ENCODE data around the gene PRKG1.

Gene PRKG1

DNA sequence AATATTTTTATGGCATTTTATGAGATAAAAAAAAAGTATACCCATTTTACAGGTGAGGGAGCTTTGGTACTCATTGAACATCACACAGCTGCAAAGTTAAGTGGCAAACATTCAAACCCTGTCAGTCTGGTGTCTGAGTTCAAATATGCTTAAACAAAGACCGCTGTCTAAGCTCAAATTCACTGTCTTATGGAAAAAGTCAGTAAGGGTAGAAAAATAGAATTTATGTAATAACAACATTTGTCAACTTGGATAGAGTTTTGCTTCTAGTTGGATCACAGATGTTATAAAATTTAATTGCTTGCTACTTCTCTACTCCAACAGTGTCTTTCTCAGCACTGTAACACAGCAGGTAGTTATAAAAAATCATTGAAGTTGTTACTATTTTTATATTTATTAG is 786.8 kb downstream of the PRKG1 start:
- no peak for DNase-seq

DNA sequence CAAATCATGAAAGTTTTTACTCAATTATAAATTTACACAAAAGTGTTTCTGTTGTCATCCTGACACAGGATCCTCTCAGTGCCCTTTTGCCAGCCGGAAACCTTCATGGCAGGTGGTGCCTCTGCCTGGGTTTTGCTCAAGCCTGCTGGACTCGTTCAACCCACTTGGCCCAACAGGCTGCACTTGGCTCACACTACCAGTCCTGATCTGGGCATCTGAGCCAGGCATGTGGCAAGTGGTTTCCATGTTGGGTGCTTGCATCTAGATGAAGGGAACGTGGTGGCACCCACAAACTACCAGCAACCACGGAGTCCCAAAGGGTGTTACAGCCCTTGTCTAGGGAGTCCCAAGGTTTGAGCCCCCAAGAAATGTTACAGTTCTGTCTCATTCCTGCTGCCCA is 787.4 kb downstream of the PRKG1 start:
- DNase-seq: no peak

DNA sequence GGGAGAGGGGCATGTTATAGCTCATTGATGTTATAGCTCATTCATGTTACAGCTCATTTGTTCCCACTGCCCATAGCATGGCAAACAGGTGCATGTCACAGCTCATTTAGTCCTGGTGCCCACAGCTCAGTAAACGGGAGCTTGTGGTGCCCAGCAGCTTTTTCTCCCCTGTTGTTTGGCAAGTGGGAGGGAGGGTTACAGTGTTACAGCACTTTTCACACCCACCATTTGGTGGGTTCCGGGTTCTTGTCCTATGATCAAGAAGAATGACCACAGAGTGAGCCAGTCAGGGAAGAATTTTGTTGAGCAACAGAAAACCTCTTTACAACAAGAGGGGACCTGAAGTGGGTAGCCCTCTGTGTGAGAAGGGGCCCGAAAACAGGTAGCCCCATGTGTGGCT is 787.9 kb downstream of the PRKG1 start:
- DNase-seq: no peak

DNA sequence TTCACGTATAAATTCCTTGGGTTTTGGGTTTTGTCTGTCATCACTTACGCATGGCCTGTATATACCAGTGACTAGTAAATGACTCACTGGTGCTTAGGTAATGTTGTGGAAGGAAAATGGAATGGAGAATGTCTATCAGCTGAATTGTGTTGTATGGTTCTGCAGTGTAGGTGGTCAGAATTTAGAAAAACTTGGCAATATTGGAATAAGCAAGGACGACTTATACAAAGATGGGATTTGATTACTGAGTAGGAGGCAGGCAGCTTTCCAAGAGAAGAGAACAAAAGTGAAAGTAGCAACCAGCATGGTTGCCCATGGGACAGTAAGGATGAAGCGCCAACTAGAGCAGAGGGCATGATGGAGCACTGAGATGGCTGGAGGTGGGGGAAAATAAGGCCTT is 793.7 kb downstream of the PRKG1 start:
- DNase-seq: no peak

DNA sequence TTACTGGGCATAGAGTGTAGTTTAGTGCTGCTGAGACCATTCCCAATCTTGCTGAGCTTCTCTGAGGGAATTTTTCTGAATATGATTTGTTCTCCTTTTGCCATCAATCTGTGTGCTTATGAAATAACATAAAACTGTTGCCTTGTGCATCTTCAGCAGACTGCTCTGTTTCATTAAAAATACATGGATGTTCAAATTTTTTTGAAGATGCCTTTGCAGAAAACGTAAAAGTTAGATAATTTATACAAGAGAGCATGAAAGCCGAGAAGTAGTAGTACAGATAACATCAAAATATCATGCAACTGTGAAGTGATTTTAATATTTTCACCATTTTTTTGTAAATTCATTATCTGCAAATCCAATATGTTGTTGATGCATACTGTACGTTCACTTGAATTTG is 799.8 kb downstream of the PRKG1 start:
- DNase-seq: no peak

DNA sequence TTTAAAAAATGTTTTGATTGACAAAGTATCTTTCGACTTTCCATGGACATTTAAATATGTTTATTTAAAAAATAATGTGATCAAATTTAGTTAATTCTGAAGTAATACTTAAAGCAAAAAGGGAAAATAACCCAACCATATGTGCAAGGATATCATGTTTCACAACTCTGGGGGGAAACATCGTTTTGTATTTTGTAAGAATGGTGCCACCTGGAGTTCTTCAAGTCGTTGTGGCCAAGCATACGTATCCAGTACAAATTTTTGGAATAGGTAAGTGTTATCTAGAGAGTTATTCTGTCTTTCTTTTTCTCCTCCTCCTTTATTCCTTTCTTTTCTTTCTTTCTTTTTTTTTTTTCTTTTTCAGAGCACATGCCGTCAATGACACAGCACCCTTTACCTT is 801.3 kb downstream of the PRKG1 start:
- DNase-seq: no peak

DNA sequence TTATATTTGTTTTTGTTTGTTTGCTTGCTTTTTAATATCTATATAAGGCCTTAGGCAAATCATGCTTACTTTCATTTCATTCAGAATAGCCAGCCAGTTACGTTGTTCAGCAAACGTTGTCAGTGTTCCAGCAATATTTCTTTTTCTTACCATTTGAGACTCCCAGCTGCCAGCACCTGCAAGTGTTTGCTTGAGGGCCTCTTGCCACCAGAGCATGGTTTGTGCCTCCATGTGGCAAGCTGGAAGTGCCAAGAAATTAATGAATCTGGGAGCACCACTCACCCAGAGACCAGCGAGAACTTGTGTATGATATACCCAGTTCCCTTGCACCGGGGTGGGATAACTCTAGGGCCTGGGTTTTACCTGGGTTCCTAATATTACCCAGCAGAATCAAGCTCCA is 802.2 kb downstream of the PRKG1 start:
- no peak for DNase-seq

DNA sequence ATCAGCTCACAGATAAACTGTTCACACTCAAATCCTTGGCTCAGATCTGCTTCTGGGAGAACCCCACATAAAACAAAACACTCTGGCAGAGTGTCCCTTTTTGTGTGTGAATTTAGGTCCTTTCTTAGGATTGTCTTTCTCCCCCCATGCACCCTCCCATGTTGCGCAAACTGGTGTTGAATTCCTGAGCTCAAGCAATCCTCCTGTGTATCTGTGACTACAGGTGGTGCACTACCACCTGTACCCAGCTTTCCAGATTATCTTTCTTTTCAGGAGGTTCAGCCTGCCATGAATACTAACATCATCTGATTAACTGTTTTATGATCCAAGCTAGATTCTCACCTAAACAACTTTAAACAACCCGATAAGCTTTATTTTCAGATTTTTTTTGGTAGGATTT is 802.7 kb downstream of the PRKG1 start:
- DNase-seq: no peak

DNA sequence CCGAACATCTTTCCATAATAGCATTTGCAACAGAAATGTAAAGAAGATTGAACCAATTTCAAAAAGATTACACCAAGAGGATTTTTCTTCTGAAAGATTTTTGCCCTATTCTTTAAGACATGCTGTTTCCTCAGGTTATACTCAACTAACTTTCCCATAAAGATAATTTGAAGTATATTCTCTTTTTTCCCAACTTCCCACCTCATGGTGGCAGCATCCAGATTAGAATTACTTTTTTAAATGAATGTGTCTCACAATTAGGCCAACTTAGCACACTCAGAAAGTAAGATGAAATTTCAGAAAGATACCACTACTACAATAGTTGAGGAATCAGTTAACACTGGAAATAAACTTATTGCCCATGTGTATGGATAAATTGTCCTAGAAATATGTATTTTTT is 803.3 kb downstream of the PRKG1 start:
- no peak for DNase-seq

DNA sequence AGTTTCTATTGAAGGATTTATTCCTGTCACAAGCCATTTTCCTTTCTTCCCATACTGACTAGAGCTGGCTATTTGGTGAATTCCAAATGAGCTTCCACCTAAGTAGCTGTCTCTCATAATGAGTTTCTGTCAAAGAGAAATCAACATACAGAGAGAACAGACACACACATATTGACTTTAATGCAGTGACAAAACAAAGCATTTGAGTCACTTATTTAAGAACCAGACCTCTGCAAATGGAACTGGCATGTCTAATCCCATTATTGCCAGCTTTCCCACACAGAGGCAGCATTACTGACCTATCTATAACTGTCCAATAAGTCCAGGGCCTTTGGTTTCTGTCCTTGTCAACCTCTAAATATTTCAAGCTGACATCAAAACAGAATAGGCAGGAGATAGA is 804.4 kb downstream of the PRKG1 start:
- DNase-seq: no peak

DNA sequence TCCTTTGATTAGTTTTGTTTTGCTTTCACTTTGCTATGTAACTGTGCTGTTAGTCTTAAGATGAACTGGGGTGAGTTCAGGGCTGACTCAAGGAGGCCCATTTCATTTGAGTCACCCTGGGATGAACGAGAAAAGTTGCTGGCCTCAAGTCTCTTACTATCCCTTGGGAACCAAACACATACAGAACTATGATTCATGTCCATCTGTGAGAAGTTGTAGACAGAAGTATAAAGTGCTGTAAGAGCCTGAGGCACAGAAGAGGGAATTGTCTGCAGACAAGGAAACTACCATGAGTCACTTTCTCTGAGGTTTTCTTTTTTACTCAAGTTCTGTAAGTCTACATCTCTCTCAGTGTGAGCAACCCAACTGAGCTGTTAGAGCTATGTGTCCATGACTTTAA is 805.0 kb downstream of the PRKG1 start:
- DNase-seq: no peak

DNA sequence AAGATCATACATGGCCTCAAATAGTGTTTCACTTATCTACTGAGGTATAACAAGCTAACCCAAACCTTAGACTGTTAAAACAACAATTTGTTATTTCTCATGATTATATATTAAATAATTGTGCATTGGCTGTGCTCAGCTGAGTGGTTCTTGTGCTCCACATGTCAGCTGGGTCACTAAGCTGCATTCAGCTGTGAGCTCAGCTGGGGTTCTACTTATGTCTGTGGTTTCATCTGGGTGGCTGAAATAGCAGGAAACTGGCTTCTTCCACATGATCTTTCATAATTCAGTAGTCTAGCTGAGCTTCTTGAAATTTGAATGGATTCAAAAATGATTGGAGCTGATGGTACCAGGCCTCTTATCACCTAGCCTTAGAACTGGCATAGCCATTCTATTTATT is 806.9 kb downstream of the PRKG1 start:
- no peak for DNase-seq

DNA sequence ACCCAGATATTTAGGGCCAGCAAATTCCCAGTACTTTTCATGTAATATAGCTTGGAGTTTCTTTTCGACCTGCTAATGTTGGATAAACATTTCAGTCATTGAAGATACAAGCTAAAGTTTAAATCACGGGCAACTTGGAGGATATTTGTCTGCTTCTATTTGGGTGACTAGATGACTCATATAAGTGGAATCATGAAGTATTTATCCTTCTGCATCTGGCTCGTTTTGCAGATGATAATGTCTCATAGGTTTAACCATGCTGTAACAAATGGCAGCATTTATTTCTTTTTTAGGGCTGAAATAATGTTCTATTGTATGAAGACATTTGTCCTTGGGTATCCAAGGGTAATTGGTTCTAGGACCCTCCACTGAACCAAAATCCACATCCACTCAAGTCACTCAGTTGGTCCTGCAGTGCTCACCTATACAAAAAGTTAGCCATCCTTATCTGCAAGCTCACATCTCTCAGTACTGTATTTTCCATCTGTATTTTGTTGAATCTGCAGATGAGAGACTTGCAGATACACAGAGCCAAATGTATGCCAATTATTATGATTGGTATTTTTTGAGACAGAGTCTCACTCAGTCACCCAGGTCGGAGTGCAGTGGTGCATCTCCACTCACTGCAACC is 812.3 kb downstream of the PRKG1 start:
- DNase-seq: no peak

DNA sequence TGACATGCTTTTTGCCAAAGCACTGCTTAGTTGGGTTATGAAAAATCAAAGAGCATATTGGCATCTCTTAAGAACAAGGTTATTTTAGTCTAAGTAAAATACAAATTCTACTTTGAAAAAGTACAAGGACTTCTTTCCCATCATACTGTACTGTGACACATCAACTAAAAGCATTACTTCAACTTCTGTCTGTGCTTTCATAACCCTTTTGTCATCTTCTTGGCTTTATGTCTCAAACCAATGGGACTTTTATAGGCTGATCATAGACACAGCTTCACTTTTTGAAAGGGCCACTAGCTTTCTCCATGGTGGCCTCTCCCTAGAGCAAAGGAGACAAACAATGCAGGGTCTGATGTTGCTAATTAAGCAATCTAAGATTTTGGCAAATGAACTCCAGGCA is 814.0 kb downstream of the PRKG1 start:
- no peak for DNase-seq

DNA sequence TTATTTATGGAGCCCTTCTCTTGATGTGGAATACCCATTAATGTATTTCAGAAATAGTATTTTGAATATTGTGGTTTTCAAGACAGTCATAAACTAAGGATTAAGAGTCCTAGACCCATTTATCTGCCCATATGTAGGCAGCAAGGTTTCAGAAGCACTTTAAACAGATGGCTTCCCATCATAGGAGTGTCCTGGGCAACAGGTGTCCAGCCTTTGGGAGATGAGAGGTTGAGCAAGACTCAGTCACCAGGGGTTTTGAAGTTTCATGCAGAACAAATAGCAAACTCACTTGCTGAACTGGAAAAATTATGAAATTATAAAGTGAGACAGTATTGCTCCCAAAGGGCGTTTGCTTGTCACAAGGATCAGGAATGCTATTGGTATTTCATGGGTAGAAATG is 818.0 kb downstream of the PRKG1 start:
- DNase-seq: no peak

DNA sequence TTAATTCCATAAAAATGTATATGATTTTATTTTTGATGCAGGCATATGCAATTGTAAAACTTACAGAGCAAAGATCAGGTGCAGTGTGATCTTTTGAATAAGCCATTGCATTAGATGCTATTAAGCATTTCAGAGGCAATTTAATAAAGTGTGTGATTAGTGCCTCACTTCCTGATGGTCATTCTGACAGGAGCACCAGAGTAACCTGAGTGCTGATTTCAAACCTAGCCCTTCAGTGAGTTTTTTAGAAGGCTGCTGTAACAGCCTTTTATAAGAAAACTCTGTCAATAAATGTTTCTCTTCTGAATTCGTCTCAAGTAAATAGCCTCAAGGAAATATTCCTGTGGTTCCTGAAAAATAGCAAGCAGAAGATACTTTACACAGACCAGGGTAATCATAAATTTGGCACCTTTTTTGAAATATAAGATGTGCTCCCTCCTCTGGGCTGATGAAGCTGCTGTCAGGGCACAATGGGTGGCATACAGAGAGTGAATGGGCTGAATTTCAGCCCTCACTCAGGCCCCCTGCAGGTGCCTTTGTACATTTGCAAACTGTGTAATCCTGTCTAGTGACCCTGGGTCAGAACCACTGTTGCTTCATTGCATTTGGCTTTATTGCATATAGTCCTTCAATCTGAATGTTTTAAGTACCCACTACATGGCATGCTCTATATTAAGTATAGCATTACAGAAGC is 818.8 kb downstream of the PRKG1 start:
- no peak for DNase-seq

DNA sequence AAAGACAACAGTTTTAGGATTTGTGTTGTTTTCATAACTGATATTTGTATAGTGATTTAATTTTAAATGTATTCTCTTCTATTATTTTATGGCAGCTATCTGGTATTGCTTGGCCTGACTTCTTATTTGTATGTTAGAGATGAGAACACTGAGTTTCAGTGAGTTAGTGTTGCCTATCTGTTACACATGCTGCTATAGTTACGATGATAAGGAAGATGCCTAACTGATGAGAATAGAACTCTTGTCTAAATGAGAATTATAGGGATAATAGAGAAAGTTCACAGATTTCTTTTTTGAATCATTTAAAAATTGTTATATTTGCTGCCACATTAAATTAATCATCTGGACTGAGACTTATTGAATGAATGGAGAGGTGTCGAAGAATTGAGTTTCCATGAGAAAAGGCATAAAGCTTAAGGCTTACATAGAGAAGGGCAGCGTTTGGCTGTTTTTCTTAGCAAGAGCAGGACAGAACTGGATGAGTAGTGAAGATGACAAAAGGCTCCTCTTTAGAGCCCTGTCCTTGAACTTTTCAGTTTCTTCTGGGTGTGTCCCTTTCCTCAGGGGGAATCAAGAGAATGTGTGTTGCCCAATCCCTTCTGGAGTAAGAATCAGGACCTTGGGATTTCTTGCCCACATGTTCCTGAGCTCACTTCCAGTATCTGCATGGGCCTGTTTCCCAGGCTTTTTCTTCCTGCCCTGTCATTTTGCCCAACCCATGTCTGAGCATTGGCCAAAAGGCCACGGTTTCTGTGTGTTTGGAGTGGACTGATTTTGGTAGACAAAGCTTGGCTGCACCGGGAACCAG is 820.7 kb downstream of the PRKG1 start:
- no peak for DNase-seq

DNA sequence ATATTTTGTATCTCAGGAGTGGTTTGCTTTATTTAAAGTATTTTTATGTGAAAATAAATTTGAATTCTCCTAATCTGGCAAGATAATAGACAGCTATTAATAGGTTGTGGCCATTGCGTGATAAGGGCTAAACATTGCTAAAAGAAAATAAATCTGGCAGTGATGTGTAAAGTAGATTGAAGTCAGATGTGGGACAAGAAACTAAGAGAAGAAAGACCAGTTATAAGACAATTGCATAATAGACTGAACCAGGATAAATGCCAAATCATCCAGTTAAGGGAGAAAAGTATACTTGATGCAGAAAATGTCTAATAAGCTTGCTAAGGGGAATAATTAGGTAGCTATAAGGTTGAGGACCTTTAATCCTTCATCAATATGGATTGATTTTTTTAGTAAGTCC is 822.6 kb downstream of the PRKG1 start:
- DNase-seq: no peak

DNA sequence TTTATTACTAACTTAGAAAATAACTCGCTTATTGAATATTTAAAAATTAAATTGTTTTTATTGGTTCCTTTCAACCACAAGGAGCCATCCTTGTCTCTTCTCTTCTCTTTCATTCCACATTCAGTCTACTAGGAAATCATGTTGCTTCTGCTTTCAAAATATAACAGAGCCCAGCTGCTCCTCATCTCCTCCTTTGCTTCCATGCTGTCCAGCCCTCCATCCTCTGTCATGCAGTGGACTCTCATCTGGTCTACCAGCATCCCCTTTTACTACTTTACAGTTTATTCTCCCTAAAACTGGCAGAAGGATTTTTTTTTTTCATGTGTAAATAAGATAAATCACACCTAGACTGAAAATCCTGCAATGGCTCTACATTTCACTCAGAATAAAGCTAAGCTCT is 823.3 kb downstream of the PRKG1 start:
- DNase-seq: no peak

DNA sequence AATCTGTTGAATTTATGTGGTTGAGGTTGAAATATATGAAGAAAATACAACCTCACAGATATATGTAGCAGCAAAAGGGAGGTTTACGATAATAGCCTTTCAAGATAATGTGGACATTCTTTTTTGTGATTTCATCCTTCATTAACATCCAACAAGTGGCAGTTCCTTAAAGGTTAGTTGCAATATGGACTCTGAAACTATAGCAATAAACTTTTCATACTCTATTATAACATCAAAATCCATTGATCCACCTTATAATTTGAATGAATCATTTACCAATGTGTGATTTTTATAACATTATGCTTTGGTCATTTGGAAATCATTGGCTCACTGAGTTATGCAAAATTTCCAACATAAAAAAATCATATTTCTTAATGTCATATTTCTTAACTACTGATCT is 825.9 kb downstream of the PRKG1 start:
- DNase-seq: no peak

DNA sequence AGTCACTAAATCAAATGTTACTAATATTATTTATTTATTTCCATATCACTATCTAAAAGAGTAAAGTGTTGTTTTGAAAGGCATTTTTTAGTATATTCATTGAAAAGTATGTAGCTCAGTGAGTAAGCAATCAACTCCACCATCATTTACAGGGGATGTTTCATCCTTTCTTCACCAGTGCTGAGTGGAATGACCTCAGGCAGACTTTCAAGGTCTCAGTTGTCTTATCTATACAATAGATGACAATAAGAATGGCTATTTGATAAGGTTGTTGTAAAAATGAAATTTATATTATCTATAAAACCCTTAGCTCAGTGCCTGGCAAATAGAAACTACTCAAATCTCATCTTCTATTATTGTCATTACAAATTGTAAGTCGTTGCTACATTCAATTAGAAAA is 829.4 kb downstream of the PRKG1 start:
- DNase-seq: no peak

DNA sequence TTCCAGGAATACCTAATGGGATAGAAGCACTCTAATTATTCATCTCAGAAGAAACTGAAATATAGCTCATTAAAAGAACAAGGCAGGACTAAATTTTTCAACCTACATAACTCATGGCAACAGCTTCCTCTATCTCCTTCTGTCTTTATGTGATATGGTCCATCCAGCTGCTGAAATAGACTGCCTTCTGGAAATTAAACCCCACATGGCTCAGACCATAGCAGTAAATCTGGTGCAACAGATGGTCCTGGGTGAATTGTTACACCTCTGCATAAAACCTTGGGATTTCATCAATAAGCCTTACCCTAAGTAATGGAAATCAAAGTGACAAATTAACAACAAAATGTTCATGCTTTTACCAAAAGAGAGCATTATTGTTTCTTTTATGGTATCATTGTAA is 830.7 kb downstream of the PRKG1 start:
- no peak for DNase-seq

DNA sequence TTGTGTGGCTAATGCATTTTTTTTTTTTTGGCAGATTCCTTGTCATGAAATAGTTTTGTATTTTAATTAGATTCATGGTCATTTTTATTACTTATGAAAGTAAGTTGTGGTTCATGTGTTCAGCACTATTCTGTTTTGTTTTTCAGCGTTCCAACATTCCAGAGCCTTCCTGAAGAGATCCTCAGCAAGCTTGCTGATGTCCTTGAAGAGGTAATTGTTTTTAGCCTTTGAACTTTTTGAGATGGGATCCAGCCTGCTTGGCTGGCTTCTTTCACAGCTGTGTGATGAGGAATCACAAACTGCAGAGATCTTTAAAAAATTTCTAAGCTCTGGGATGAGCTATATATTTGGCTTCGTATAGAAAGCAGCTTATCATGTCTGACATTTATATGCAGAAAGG is 833.1 kb downstream of the PRKG1 start:
- DNase-seq: no peak

DNA sequence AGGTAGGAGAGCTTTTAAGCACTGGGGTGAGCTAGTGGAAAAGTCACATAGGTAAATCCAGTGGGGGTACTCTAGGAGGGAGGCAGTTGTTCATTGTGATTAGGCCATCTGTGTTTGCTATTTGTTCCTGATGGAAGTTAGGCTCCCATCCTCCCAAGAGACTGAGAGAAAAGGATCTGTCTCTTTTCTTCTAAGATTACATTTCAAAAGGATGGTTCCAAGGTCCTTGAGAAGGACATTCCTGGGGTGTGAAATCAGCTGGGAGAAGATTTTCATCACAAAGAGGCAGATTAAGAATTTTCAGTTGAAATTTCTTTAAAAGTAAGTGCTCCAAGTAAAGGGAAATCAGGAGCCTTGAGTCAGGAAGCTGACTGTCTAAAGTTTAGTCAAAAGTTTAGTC is 835.9 kb downstream of the PRKG1 start:
- DNase-seq: no peak
